Urinary bladder (tissue), 4 donors: Measurements from ENCODE around the gene PASK. TPM values are rescaled to one million over a fixed set of nuclear protein-coding genes. Genes with fewer than 3 reads are reported as not detected.

Experiments
- DNase-seq: peaks from one replicate; pipeline ENCODE4 v3.0.0-alpha.2; 2015; ENCODE audit errors: extremely low spot score
- H3K27ac ChIP-seq: one replicate; pipeline ENCODE4 v1.5.1; 2013; ENCODE audit warnings: low read depth, mild to moderate bottlenecking, moderate library complexity
- H3K36me3 ChIP-seq: one replicate; pipeline ENCODE4 v1.6.1; 2013; ENCODE audit warnings: mild to moderate bottlenecking, moderate library complexity; ENCODE audit not compliant: insufficient read depth
- H3K4me1 ChIP-seq: one replicate; pipeline ENCODE4 v1.6.1; 2013; ENCODE audit warnings: mild to moderate bottlenecking, moderate library complexity; ENCODE audit not compliant: insufficient read depth
- H3K4me3 ChIP-seq: one replicate; pipeline ENCODE4 v1.5.1; 2013; ENCODE audit warnings: low read depth, low read length
- WGBS: extraction: QIAGEN DNeasy Blood & Tissue Kit; methylation state at CpG from one replicate; pipeline ENCODE4 v1.1.7; 2013; 5-methylcytosine and 5-hydroxymethylcytosine counted together
- polyA plus RNA-seq: library from polyadenylated mRNA; stranded (reverse); fragments of 200-250 nt; gene quantifications from one replicate; pipeline ENCODE4 v1.2.3, GENCODE V29; 2013
- total RNA-seq: library from RNA; depleted of rRNA; stranded (reverse); fragments of >200 nt; gene quantifications from one replicate; pipeline ENCODE4 v1.2.3, GENCODE V29; 2014
- donor health status: healthy with polysubstance abuse.
- donor health status: healthy.

The PASK gene
- total and polyA plus RNA-seq, 2 donors = 3.6 to 4.8 TPM

DNA sequence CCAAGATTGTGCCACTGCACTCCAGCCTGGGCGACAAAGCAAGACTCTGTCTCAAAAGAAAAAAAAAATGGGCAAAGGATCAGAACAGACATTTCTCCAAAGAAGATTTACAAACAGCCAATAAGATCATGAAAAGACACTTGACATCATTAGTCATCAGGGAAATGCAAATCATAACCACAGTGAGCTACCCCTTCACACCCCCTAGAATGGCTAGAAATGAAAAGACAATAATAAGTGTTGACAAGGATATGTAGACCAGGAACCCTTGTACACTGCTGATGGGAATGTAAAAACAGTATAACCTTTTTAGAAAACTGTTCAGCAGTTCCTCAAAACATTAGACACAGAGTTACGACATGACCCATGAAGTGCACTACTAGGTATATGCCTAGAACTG, 28.8 kb downstream of the PASK start:
- 97% methylated on average over 2 of the region's 2 CpGs for WGBS
- no peak overlapping the region for H3K4me3 ChIP-seq

DNA sequence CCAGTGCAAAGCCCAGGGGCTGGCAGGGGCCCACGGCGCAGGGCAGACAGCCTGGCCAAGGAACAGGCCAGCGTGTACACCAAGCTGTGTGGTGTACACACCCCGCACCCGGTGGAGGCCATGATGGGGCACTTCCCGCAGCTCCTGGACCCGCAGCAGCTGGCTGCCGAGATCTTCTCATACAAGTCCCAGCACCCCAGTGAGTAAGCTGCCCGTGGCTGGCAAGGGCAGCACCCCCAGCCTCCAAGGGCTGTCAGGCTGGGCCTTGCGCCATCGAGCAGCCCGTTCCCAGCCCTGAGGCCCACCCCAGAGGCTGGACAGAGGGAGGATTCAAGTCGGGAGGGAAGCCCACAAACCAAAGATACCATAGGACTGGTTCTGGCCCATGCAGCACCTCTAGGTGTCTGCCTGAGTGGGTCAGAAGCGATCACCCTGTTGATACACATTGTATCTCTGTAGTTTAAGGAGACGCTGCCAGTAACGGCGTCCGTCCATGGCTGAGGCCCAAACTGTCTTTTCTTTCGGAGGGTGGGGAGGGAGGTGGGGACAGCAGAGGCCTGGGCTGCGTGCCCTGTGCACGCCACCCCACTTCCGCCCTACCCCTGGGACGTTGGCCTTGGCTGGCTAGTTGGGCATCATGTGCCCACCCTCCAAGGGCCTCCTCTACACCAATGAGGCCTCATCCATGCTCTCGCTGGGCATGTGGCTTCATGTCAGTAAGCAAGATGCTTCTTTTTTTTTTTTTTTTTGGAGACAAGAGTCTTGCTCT, 30.4 kb downstream of the PASK start:
- H3K27ac ChIP-seq = no peak overlapping the region
- H3K4me1 ChIP-seq = no peaks in the 10 kb centered on the region
- WGBS = 91% methylated on average over 24 of the region's 24 CpGs
- DNase-seq = no peak
- no peaks in the 10 kb centered on the region for H3K36me3 ChIP-seq
- no peak overlapping the region for H3K4me3 ChIP-seq

More for the DNA sequence above, 28.8 kb downstream of the PASK start:
- Histone ChIP-seq H3K36me3 (no peaks in the 10 kb centered on the region), H3K27ac (no peak overlapping the region), H3K4me1 (no peaks in the 10 kb centered on the region)
- DNase-seq = no peak

- Histone ChIP-seq H3K27ac (no peak overlapping the region), H3K4me1 (no peaks in the 10 kb centered on the region), H3K4me3 (no peak overlapping the region), H3K36me3 (no peaks in the 10 kb centered on the region)
- no peak for DNase-seq
- WGBS = 90% methylated on average over 32 of the region's 32 CpGs
Observed at GRCh38 chr2:241116606-241117560, 32.4 kb downstream of the PASK start.

- 71% methylated on average over 8 of the region's 8 CpGs for WGBS
- H3K27ac ChIP-seq = no peak overlapping the region
Observed at GRCh38 chr2:241115361-241115760, 33.9 kb downstream of the PASK start.

GRCh38 chr2:241114836-241115235, 34.4 kb downstream of the PASK start:
- H3K4me3 ChIP-seq = no peak overlapping the region
- DNase-seq = no peak
- WGBS = 96% methylated on average over 11 of the region's 11 CpGs
- no peak overlapping the region for H3K27ac ChIP-seq
- H3K4me1 ChIP-seq = no peaks in the 10 kb centered on the region
- H3K36me3 ChIP-seq = no peaks in the 10 kb centered on the region

More at GRCh38 chr2:241115361-241115760, 33.9 kb downstream of the PASK start:
- no peaks in the 10 kb centered on the region for H3K4me1 ChIP-seq
- no peaks in the 10 kb centered on the region for H3K36me3 ChIP-seq
- no peak for DNase-seq
- H3K4me3 ChIP-seq = no peak overlapping the region

DNA sequence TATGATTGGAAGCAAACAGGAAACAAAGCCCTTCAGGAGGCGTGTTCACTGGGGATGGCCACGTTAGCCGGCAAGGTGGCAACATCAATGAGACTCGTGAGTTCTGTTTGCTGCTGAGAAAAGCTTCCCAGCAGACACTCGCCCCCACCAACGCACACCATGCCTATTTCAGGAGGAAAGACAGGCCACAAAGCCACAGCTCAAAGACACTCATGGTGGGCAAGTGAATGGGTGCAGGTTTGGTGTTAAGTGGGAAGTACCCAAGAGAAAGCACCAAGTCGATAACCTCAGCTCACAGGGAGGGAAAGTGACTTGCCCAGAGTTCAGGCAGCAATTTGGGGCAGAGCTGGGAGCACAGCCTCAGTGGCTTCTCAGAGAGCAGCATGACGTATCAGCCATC, 36.7 kb downstream of the PASK start:
- no peaks in the 10 kb centered on the region for H3K4me1 ChIP-seq
- no peaks in the 10 kb centered on the region for H3K36me3 ChIP-seq
- H3K4me3 ChIP-seq = no peak overlapping the region
- DNase-seq = no peak
- H3K27ac ChIP-seq = no peak overlapping the region
- 84% methylated on average over 8 of the region's 8 CpGs for WGBS

- no peak for DNase-seq
- H3K36me3 ChIP-seq = no peaks in the 10 kb centered on the region
- H3K27ac ChIP-seq = no peak overlapping the region
- H3K4me1 ChIP-seq = no peaks in the 10 kb centered on the region
- 96% methylated on average over 17 of the region's 17 CpGs for WGBS
- H3K4me3 ChIP-seq = no peak overlapping the region
Observed at GRCh38 chr2:241112046-241112445, 37.2 kb downstream of the PASK start.

DNA sequence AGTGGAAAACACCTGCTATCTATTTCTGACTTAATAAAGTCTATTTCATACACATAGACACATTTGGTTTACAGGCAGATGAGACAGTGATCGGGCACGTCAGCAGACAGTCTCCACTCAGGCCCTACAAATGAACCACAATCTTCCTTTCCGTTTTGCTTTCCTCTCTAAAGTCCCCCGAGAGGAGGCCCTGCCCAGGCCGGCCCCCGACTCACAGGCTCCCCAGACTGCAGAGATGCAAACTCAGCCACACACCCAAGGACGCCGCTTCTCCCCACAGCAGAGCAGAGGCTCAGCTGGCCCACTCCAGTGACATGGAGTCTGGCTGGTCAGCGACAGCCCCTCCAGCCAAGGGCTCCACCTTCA, 37.8 kb downstream of the PASK start:
- 90% methylated on average over 9 of the region's 9 CpGs for WGBS
- no peaks in the 10 kb centered on the region for H3K4me1 ChIP-seq
- H3K36me3 ChIP-seq = no peaks in the 10 kb centered on the region
- DNase-seq = no peak
- no peak overlapping the region for H3K27ac ChIP-seq
- H3K4me3 ChIP-seq = no peak overlapping the region

- Histone ChIP-seq H3K4me1 (no peaks in the 10 kb centered on the region), H3K4me3 (no peak overlapping the region), H3K27ac (no peak overlapping the region), H3K36me3 (no peaks in the 10 kb centered on the region)
- no peak for DNase-seq
- WGBS = 91% methylated on average over 19 of the region's 19 CpGs
Observed at GRCh38 chr2:241110607-241111439, 38.4 kb downstream of the PASK start.

DNA sequence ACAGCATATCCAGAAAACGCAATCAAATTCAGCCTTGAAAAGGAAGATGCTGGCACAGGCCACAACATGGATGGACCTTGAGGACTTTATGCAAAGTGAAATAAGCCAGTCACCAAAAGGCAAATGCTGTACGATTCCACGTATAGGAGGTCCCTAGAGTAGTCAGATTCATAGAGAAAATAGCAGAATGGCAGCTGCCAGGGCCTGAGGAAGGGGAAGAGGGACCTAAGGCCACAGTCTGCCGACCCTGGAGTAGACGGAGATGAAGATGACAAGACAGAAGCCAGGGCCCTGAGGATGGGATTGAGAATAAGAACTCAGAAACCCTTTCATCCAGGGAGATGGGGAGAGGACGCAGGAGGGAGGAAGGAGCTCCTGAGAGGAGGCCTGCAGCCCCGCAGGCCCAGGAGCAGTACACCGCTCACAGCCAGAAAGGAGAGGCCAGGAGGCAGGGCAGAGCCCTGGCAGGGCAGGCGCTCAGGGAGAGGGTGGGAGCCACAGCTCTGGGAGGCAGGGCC, 39.1 kb downstream of the PASK start:
- WGBS = 91% methylated on average over 9 of the region's 9 CpGs

DNA sequence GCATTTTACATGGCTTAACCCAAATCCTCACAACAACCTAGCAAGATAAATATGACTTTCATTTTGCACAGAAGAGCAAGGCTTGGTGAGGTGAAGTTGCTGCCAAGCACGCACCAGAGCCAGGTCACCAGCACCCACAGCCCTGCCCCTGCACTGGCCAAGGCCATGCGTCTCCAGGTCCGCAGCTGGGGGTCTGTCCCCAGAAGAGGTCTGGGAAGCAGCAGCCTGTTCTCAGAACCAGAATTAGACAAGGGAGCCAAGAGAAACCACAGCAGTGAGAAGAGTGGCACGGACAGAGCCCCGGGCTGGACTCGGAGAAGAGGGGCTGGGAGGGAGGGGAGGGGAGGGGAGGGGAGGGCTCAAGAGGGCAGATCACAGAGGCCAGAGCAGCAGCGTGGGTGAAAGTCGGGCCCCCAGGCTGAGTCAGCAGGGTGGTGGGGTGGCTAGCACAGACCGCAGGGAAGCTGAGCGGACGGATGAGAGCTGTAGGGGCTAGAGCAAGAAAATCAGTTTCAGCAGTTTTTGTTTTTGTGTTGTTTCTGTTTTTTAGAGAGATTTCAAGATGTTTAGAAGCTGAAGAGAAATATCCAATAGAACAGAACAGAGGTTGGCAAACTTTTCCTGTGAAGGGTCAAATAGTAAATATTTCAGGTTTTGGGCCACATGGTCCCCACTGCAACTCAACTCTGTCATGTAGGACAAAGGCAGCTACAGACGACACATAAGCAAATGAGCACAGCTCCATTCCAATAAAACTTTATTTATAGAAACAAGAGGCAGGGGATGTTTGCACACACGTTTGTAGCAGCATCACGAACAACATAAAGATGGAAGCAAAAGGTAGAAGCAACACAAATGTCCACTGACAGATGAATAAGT, 39.8 kb downstream of the PASK start:
- Histone ChIP-seq H3K27ac (no peak overlapping the region), H3K4me3 (no peak overlapping the region), H3K4me1 (no peaks in the 10 kb centered on the region), H3K36me3 (no peaks in the 10 kb centered on the region)
- no peak for DNase-seq
- WGBS = 76% methylated on average over 14 of the region's 14 CpGs

More for the DNA sequence above, 39.1 kb downstream of the PASK start:
- no peak for DNase-seq
- no peaks in the 10 kb centered on the region for H3K4me1 ChIP-seq
- no peak overlapping the region for H3K27ac ChIP-seq
- no peaks in the 10 kb centered on the region for H3K36me3 ChIP-seq
- H3K4me3 ChIP-seq = no peak overlapping the region
